Keratinocyte (primary cell): ENCODE results near the gene TAF11. TPM values are rescaled to one million over a fixed set of nuclear protein-coding genes. Genes with fewer than 3 reads are reported as not detected.

ENCODE experiments used
- DNase-seq: peaks from one replicate; pipeline ENCODE4 v3.0.0-alpha.2; 2011; ENCODE audit warnings: low read depth, missing footprints, low spot score
- FAIRE-seq: peaks from 2 replicates; lab custom pipeline; 2011; peaks lifted over from hg19 to GRCh38; lab: Jason Lieb, UNC
- H2AFZ ChIP-seq: 2 replicates; pipeline ENCODE4 v1.6.0; 2012; ENCODE audit warnings: low read length, control low read depth, inconsistent platforms; ENCODE audit not compliant: control insufficient read depth
- H3K27ac ChIP-seq: 2 replicates; pipeline ENCODE4 v1.5.1; 2011; ENCODE audit warnings: low read length; ENCODE audit not compliant: control insufficient read depth, insufficient read depth
- H3K27me3 ChIP-seq: 3 replicates; pipeline ENCODE4 v1.6.0; 2011; ENCODE audit warnings: low read length; ENCODE audit not compliant: control insufficient read depth, insufficient read depth; ENCODE audit errors: extremely low read depth
- H3K36me3 ChIP-seq, 2 experiments: 2 replicates in 1 of 2; 3 replicates in 1 of 2; pipeline ENCODE4 v1.5.1; 2011; ENCODE audit warnings: low read length in 2 of 2, mild to moderate bottlenecking in 1 of 2; ENCODE audit not compliant: control insufficient read depth in 2 of 2, insufficient read depth in 2 of 2; ENCODE audit errors: extremely low read depth in 1 of 2
- H3K4me1 ChIP-seq: 3 replicates; pipeline ENCODE4 v1.5.1; 2011; ENCODE audit warnings: low read length; ENCODE audit not compliant: control insufficient read depth, insufficient read depth; ENCODE audit errors: extremely low read depth
- H3K4me2 ChIP-seq: 3 replicates; pipeline ENCODE4 v1.6.0; 2011; ENCODE audit warnings: low read depth, low read length; ENCODE audit not compliant: control insufficient read depth, insufficient read depth; ENCODE audit errors: extremely low read depth
- H3K4me3 ChIP-seq, 3 experiments: fragments of 200-600 bp in 1 of 3; sonication (generic) in 1 of 3; 2 replicates in 2 of 3; 3 replicates in 1 of 3; pipeline ENCODE4 v1.5.1; 2011 to 2016; ENCODE audit warnings: low read length in 3 of 3, mild to moderate bottlenecking in 3 of 3, control low read depth in 2 of 3, inconsistent platforms in 1 of 3, low read depth in 1 of 3, mixed read lengths in 1 of 3, mixed run types in 1 of 3, moderate library complexity in 1 of 3; ENCODE audit not compliant: control insufficient read depth in 2 of 3, insufficient read depth in 2 of 3; ENCODE audit errors: extremely low read depth in 1 of 3
- H3K79me2 ChIP-seq: 2 replicates; pipeline ENCODE4 v1.6.0; 2012; ENCODE audit warnings: low read length; ENCODE audit not compliant: control insufficient read depth, insufficient read depth
- H3K9ac ChIP-seq: 3 replicates; pipeline ENCODE4 v1.6.0; 2011; ENCODE audit warnings: low read length; ENCODE audit not compliant: control insufficient read depth, insufficient read depth; ENCODE audit errors: extremely low read depth
- H3K9me1 ChIP-seq: 3 replicates; pipeline ENCODE4 v1.6.0; 2011; ENCODE audit warnings: low read length; ENCODE audit not compliant: control insufficient read depth, insufficient read depth; ENCODE audit errors: extremely low read depth
- H3K9me3 ChIP-seq: 2 replicates; pipeline ENCODE4 v1.5.1; 2012; ENCODE audit warnings: low read depth, low read length; ENCODE audit not compliant: control insufficient read depth
- H4K20me1 ChIP-seq: 3 replicates; pipeline ENCODE4 v1.6.0; 2011; ENCODE audit warnings: low read length; ENCODE audit not compliant: control insufficient read depth, insufficient read depth; ENCODE audit errors: extremely low read depth
- EZH2 ChIP-seq: IDR thresholded peaks from one replicate; pipeline ENCODE4 v1.6.1; 2012; ENCODE audit warnings: inconsistent platforms, mild to moderate bottlenecking, low read length, moderate library complexity
- dilution Hi-C: fragments of 300-500 bp; cut with MboI; formaldehyde crosslinking; loops from one replicate; pipeline ENCODE4 v1.7.0; 2020; ENCODE audit warnings: low sequenced_read_pairs; ENCODE audit not compliant: extremely low pct_ligation_motif_present
- polyA plus RNA-seq, 5 experiments: library from polyadenylated mRNA; depleted of rRNA in 3 of 5; stranded (reverse) in 3 of 5; stranded (forward) in 1 of 5; unstranded in 1 of 5; fragments of >200 nt; gene quantifications; 1 replicate in 1 of 5; 2 replicates in 3 of 5; 3 replicates in 1 of 5; pipeline versions ENCODE4 v1.2.1 to v1.2.3, GENCODE V29; 2011 to 2012; ENCODE audit warnings: missing spikeins in 2 of 5, low read depth in 1 of 5, low replicate concordance in 1 of 5
- TF ChIP-seq, protein P1 (sequence below), 3 experiments: IDR thresholded peaks in 1 of 3; conservative IDR thresholded peaks in 1 of 3; optimal IDR thresholded peaks in 1 of 3; 2 replicates in 2 of 3; 3 replicates in 1 of 3; pipeline versions ENCODE3 to v1.5.1; 2011; ENCODE audit warnings: low read length in 3 of 3, mild to moderate bottlenecking in 3 of 3, moderate library complexity in 2 of 3, control low read depth in 1 of 3, inconsistent platforms in 1 of 3; ENCODE audit not compliant: insufficient read depth in 2 of 3; ENCODE audit errors: extremely low read depth in 1 of 3

The TAF11 gene
- polyA plus RNA-seq, 1 donor (not counting 4 experiments of a cell fraction or from before 2014, with no cell fraction given): 31.5 TPM

DNA sequence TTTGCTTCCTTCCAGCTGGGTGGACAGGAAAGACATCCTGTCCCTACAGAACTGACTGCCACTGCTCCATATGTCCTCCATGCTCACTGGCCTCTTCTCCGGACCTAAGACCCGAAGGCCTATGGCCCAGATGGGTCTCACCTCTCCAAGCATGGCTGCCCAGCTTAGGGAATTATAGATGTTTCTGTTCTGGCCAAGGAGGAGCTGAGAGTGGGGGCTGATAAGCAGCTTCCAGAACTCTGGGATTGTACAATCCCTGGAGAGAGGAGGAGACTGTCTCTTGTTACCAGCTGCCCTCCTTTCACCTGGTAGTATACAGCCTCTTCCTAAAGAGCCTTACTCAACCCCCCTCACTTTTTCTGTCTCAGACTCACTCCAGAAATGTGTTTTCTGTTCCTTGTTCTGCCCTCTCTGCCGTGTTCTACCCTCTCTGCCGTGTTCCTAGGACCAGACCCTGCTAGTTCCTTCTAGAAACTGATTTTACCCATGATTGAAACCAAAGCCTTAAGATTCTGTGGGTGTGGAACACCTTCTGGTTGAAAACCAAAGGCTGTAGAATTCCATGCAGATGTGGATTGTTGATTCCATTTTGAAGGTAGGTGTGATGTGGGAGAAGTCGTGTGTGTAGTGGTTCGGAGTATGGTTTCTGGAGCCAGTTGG lies 29.9 kb upstream of the TAF11 start:
- H4K20me1 ChIP-seq: peaks cover 22% of the 10 kb centered on the region

DNA sequence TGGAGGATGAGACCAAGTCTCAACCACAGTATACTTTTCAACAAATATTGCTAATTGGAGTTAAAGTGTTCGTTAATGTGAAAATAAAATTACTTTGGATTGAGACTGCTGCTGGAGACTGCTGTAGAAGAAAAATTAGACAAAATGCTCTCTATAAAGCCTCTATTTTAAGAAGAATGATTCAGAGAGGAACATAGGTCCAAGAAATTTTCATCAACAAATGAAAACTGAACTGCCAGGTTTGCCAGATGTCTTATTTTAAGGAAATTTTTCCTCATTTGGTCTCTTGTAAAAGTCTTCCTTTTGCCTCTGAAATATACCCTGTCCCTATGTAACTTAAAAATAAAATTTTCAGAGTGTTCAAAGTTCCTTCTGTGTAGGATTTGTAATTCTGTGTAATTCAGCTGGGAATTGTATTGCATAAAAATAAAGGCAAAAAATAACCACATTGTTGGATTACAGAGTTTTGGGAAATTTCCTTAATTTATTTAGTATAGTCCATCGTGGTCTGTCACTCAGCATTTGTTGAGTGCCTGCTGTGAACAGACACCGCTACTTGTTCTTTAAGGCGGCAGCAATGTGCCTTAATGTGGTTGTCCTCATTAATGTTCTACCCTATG lies 28.6 kb upstream of the TAF11 start:
- Histone ChIP-seq H3K27me3 (no peaks in the 10 kb centered on the region), H3K79me2 (peaks cover 9% of the 10 kb centered on the region), H4K20me1 (peaks cover 28% of the 10 kb centered on the region), H3K4me1 (peaks cover 19% of the 10 kb centered on the region), H3K36me3 (no peaks in the 10 kb centered on the region), H3K9me1 (peaks cover 8% of the 10 kb centered on the region), H3K4me3 (no peak overlapping the region), H2AFZ (no peak overlapping the region), H3K4me2 (no peak overlapping the region), H3K9ac (no peak overlapping the region), H3K9me3 (no peaks in the 10 kb centered on the region), H3K27ac (no peak overlapping the region)
- DNase-seq (no peak), FAIRE-seq (no peak)
- dilution Hi-C loops: no loop called here
- TF ChIP-seq, protein P1, sequence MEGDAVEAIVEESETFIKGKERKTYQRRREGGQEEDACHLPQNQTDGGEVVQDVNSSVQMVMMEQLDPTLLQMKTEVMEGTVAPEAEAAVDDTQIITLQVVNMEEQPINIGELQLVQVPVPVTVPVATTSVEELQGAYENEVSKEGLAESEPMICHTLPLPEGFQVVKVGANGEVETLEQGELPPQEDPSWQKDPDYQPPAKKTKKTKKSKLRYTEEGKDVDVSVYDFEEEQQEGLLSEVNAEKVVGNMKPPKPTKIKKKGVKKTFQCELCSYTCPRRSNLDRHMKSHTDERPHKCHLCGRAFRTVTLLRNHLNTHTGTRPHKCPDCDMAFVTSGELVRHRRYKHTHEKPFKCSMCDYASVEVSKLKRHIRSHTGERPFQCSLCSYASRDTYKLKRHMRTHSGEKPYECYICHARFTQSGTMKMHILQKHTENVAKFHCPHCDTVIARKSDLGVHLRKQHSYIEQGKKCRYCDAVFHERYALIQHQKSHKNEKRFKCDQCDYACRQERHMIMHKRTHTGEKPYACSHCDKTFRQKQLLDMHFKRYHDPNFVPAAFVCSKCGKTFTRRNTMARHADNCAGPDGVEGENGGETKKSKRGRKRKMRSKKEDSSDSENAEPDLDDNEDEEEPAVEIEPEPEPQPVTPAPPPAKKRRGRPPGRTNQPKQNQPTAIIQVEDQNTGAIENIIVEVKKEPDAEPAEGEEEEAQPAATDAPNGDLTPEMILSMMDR (optimal IDR thresholded peaks at IDR 0.05 in 1 of 3, IDR thresholded peaks at IDR 0.05 in 1 of 3, conservative IDR thresholded peaks at IDR 0.05 in 1 of 3; ENCODE audit: extremely low read depth in 1 of 3, insufficient read depth in 2 of 3, low read length in 3 of 3): no peak
- TF ChIP-seq EZH2: no peak

More for the DNA sequence above, 29.9 kb upstream of the TAF11 start:
- TF ChIP-seq, protein P1 (optimal IDR thresholded peaks at IDR 0.05 in 1 of 3, IDR thresholded peaks at IDR 0.05 in 1 of 3, conservative IDR thresholded peaks at IDR 0.05 in 1 of 3; ENCODE audit: extremely low read depth in 1 of 3, insufficient read depth in 2 of 3, low read length in 3 of 3): no peak
- no peak for TF ChIP-seq EZH2
- Histone ChIP-seq H3K9me3 (no peaks in the 10 kb centered on the region), H2AFZ (no peak overlapping the region), H3K4me1 (peaks cover 13% of the 10 kb centered on the region), H3K79me2 (peaks cover 9% of the 10 kb centered on the region), H3K9ac (no peak overlapping the region), H3K4me3 (no peak overlapping the region), H3K36me3 (no peaks in the 10 kb centered on the region), H3K27ac (no peak overlapping the region), H3K4me2 (no peak overlapping the region), H3K9me1 (peaks cover 3% of the 10 kb centered on the region), H3K27me3 (no peaks in the 10 kb centered on the region)
- FAIRE-seq (no peak), DNase-seq (no peak)
- dilution Hi-C loops: no loop called here
